SK-N-SH (cell line): Measurements from ENCODE around the gene GRK2. TPM values are rescaled to one million over a fixed set of nuclear protein-coding genes. Genes with fewer than 3 reads are reported as not detected.
A peak's percentile ranks its signal among the peaks of the same experiment; 100 is the strongest.
"Not testable (repeated sequence)": the region's sequence is repeated elsewhere in the genome, so short reads cannot be mapped to it uniquely, and the experiment has no call there.

ENCODE experiments used
- CTCF ChIA-PET: fragments of 300-600, 350-600 bp; formaldehyde crosslinking; extraction: SDS; loops from one replicate; lab custom pipeline; 2021; lab: Yijun Ruan, JAX
- POLR2A ChIA-PET: fragments of 350-600 bp; sonication (Branson Sonifier 250); formaldehyde crosslinking; extraction: SDS; loops from one replicate; lab custom pipeline; 2020; ENCODE audit warnings: antibody characterized with exemption, inconsistent platforms; lab: Yijun Ruan, JAX
- DNase-seq: peaks from one replicate; pipeline ENCODE4 v3.0.0; 2012
- H2AFZ ChIP-seq: fragments of 200-600 bp; sonication (generic); 2 replicates; pipeline ENCODE4 v1.8.1; 2016; ENCODE audit warnings: antibody characterized with exemption, mild to moderate bottlenecking, low read depth
- H3F3A ChIP-seq: fragments of 200-600 bp; sonication (generic); replicated peaks from 2 replicates; pipeline ENCODE3; 2016; ENCODE audit warnings: antibody characterized with exemption, mild to moderate bottlenecking; ENCODE audit not compliant: insufficient read depth
- H3K27ac ChIP-seq, 2 experiments: fragments of 200-500 bp in 1 of 2; fragments of 200-600 bp in 1 of 2; sonication (Bioruptor generic) in 1 of 2; sonication (generic), shearing (Covaris generic) in 1 of 2; 2 replicates each; pipeline versions ENCODE4 v1.5.1 to v1.6.1; 2014 to 2016; ENCODE audit warnings: low read depth in 2 of 2, inconsistent platforms in 1 of 2, low read length in 1 of 2, mild to moderate bottlenecking in 1 of 2, mixed read lengths in 1 of 2
- H3K27me3 ChIP-seq: fragments of 200-600 bp; sonication (generic), shearing (Covaris generic); 2 replicates; pipeline ENCODE4 v1.6.1; 2016; ENCODE audit warnings: mixed run types; ENCODE audit not compliant: insufficient read depth
- H3K36me3 ChIP-seq, 2 experiments: fragments of 200-500 bp in 1 of 2; fragments of 200-600 bp in 1 of 2; sonication (Bioruptor generic) in 1 of 2; sonication (generic) in 1 of 2; replicated peaks in 1 of 2; 2 replicates each; pipeline versions ENCODE3 to v1.5.1; 2014 to 2016; ENCODE audit warnings: low read length in 1 of 2, mild to moderate bottlenecking in 1 of 2; ENCODE audit not compliant: insufficient read depth in 2 of 2, control insufficient read depth in 1 of 2
- H3K4me1 ChIP-seq, 2 experiments: fragments of 200-500 bp in 1 of 2; fragments of 200-600 bp in 1 of 2; sonication (Bioruptor generic) in 1 of 2; sonication (generic), shearing (Covaris generic) in 1 of 2; 2 replicates each; pipeline versions ENCODE4 v1.5.1 to v1.6.1; 2014 to 2016; ENCODE audit warnings: low read depth in 1 of 2, low read length in 1 of 2, mixed run types in 1 of 2; ENCODE audit not compliant: insufficient read depth in 2 of 2, control insufficient read depth in 1 of 2
- H3K4me2 ChIP-seq: fragments of 200-600 bp; sonication (generic), shearing (Covaris generic); 2 replicates; pipeline ENCODE4 v1.6.1; 2017; ENCODE audit warnings: mixed run types
- H3K4me3 ChIP-seq, 2 experiments: fragments of 200-500 bp in 1 of 2; fragments of 200-600 bp in 1 of 2; sonication (Bioruptor generic) in 1 of 2; sonication (generic), shearing (Covaris generic) in 1 of 2; 2 replicates each; pipeline versions ENCODE4 v1.5.1 to v1.8.1; 2014 to 2016; ENCODE audit warnings: low read depth in 2 of 2, inconsistent platforms in 1 of 2, low read length in 1 of 2, mild to moderate bottlenecking in 1 of 2, mixed read lengths in 1 of 2, moderate library complexity in 1 of 2
- H3K79me2 ChIP-seq: fragments of 200-600 bp; sonication (generic); 2 replicates; pipeline ENCODE4 v1.8.1; 2017; ENCODE audit warnings: mild to moderate bottlenecking; ENCODE audit not compliant: insufficient read depth
- H3K9ac ChIP-seq: fragments of 200-600 bp; sonication (generic); 2 replicates; pipeline ENCODE4 v1.6.1; 2017; ENCODE audit warnings: mixed run types
- H3K9me2 ChIP-seq: fragments of 200-600 bp; sonication (generic); 2 replicates; pipeline ENCODE4 v1.6.1; 2017; ENCODE audit warnings: mixed run types
- H3K9me3 ChIP-seq: fragments of 200-600 bp; sonication (generic); 2 replicates; pipeline ENCODE4 v1.6.1; 2017; ENCODE audit warnings: mixed run types, mild to moderate bottlenecking, moderate library complexity
- H4K20me1 ChIP-seq: fragments of 200-600 bp; sonication (generic); 2 replicates; pipeline ENCODE4 v1.6.1; 2017; ENCODE audit warnings: mild to moderate bottlenecking, mixed run types; ENCODE audit not compliant: insufficient read depth
- EP300 ChIP-seq, 2 experiments: IDR thresholded peaks; 2 replicates each; pipeline versions ENCODE4 v1.4.0 to v1.6.1; 2012; ENCODE audit warnings: borderline replicate concordance in 1 of 2, low read depth in 1 of 2, low read length in 1 of 2
- GABPA ChIP-seq: IDR thresholded peaks from 2 replicates; pipeline ENCODE4 v1.4.0; 2012; ENCODE audit warnings: low read depth, mild to moderate bottlenecking
- NRF1 ChIP-seq: IDR thresholded peaks from 2 replicates; pipeline ENCODE4 v1.6.1; 2012; ENCODE audit warnings: low read depth, mild to moderate bottlenecking, low read length
- POLR2AphosphoS5 ChIP-seq: IDR thresholded peaks from 2 replicates; pipeline ENCODE4 v1.6.1; 2012; ENCODE audit warnings: low read depth, low read length
- REST ChIP-seq: IDR thresholded peaks from 2 replicates; pipeline ENCODE4 v1.6.1; 2012; ENCODE audit warnings: mild to moderate bottlenecking, low read depth, low read length, moderate library complexity
- RXRA ChIP-seq: IDR thresholded peaks from 2 replicates; pipeline ENCODE4 v1.4.0; 2012; ENCODE audit warnings: low read depth, mild to moderate bottlenecking, borderline replicate concordance
- SMC3 ChIP-seq: IDR thresholded peaks from 2 replicates; pipeline ENCODE4 v1.6.1; 2012; ENCODE audit warnings: low read depth, low read length, improper control_type of control experiment
- USF1 ChIP-seq: IDR thresholded peaks from 2 replicates; pipeline ENCODE4 v1.4.0; 2012; ENCODE audit warnings: low read depth, borderline replicate concordance
- WGBS: methylation state at CpG from one replicate; pipeline ENCODE4 v1.1.6; 2017; ENCODE audit warnings: low lambda C conversion rate; 5-methylcytosine and 5-hydroxymethylcytosine counted together
- polyA plus RNA-seq, 3 experiments: library from polyadenylated mRNA; depleted of rRNA; stranded (reverse); fragments of >200 nt; gene quantifications; 2 replicates each; pipeline ENCODE4 v1.2.3, GENCODE V29; 2012
- TF ChIP-seq, protein P1 (sequence below): fragments of 200-600 bp; sonication (generic); IDR thresholded peaks from 2 replicates; pipeline ENCODE4 v1.6.1; 2017; ENCODE audit warnings: antibody characterized with exemption, mild to moderate bottlenecking, moderate library complexity

GRK2 gene
- polyA plus RNA-seq, 1 of the 3 experiments (the other 2 are of a cell fraction): 48.5 TPM

GRCh38 chr11:67260406-67260805 is 5.9 kb upstream of the GRK2 start (continued):
- TF ChIP-seq EP300 (IDR thresholded peaks at IDR 0.05; ENCODE audit: borderline replicate concordance in 1 of 2, low read depth in 1 of 2, low read length in 1 of 2) (no peak), REST (no peak), GABPA (no peak), POLR2AphosphoS5 (no peak), RXRA (no peak), USF1 (no peak), SMC3 (no peak)
- TF ChIP-seq, protein P1, sequence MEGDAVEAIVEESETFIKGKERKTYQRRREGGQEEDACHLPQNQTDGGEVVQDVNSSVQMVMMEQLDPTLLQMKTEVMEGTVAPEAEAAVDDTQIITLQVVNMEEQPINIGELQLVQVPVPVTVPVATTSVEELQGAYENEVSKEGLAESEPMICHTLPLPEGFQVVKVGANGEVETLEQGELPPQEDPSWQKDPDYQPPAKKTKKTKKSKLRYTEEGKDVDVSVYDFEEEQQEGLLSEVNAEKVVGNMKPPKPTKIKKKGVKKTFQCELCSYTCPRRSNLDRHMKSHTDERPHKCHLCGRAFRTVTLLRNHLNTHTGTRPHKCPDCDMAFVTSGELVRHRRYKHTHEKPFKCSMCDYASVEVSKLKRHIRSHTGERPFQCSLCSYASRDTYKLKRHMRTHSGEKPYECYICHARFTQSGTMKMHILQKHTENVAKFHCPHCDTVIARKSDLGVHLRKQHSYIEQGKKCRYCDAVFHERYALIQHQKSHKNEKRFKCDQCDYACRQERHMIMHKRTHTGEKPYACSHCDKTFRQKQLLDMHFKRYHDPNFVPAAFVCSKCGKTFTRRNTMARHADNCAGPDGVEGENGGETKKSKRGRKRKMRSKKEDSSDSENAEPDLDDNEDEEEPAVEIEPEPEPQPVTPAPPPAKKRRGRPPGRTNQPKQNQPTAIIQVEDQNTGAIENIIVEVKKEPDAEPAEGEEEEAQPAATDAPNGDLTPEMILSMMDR: no peak

DNA sequence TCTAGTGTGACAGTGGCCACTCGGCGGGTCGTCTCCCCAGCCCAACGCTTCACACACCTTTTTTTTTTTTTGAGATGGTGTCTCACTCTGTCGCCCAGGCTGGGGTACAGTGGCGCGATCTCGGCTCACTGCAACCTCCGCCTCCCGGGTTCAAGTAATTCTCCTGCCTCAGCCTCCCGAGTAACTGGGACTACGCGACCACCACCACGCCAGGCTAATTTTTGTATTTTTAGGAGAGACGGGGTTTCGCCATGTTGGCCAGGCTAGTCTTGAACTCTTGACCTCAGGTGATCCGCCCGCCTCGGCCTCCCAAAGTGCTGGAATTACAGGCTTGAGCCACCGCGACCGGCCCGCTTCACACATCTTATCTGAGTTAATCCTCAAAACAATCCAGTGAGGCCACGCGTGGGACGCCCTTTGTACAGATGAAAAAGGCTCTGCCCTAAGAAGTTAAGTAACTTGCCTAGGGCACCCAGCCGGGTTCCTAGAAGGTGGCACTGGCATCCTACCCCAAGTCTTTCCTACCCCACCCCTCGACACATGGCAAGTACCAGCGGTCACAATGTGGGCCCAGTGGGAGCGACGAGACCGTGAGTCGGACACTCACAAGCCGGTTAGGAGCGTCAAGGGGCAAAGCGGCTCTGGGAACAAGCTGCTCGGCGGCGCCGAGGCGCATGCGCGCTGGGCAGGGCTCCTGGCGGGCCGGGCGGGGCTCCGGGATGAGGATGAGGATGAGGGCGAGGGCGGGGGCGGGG is 5.2 kb upstream of the GRK2 start:
- peaks cover 9 to 20% of the 10 kb centered on the region in 2 experiments; a peak in 2 of 4 replicates for H3K4me1 ChIP-seq
- 62% methylated on average over 39 of the region's 50 CpGs for WGBS
- peak; percentile 86 for DNase-seq

More for the DNA sequence above, 5.2 kb upstream of the GRK2 start:
- peak overlapping the region; percentile 60 for H3K4me2 ChIP-seq
- not testable (repeated sequence) for H4K20me1 ChIP-seq, H3K79me2 ChIP-seq, H3K9me3 ChIP-seq, H3K27me3 ChIP-seq, H3K9ac ChIP-seq, H3K9me2 ChIP-seq, H3K27ac ChIP-seq
- H3K4me3 ChIP-seq: peak overlapping the region; percentile 29 to 47; a peak in 2 of 4 replicates
- peaks cover 11 to 14% of the 10 kb centered on the region in 2 experiments for H3K36me3 ChIP-seq
- ChIA-PET CTCF (interaction anchor here (0.6 to 10.0 kb wide), 39 partner anchors 9 to 251 kb away, joined by 3 to 274 read pairs (median 6); partner anchors contain the start of genes ANKRD13D, CLCF1, RAD9A and SSH3), POLR2A (interaction anchor here (0.6 to 3.2 kb wide), 3 partner anchors 10 to 57 kb away, joined by 3 to 19 read pairs (median 3); partner anchors contain the start of gene ANKRD13D)
- peaks cover 25% of the 10 kb centered on the region for H3F3A ChIP-seq
- peak overlapping the region; percentile 61; the same call in 1 of the 2 replicates for H2AFZ ChIP-seq
- TF ChIP-seq NRF1 (peak; percentile 63), POLR2AphosphoS5 (peak; percentile 32; the same call in 1 of the 2 replicates)
